HEK293 (cell line): ENCODE results near the gene NCOA7.

Source experiments
- CTCF ChIA-PET: fragments of 350-600 bp; formaldehyde crosslinking; extraction: SDS; loops from one replicate; lab custom pipeline; 2021; ENCODE audit warnings: antibody characterized with exemption; lab: Yijun Ruan, JAX
- POLR2A ChIA-PET: fragments of 300-600 bp; formaldehyde crosslinking; extraction: SDS; loops from one replicate; lab custom pipeline; 2020; ENCODE audit warnings: antibody characterized with exemption, inconsistent platforms; lab: Yijun Ruan, JAX
- H3K27ac ChIP-seq: fragments of 200-500 bp; sonication (Bioruptor generic); 2 replicates; pipeline ENCODE4 v1.5.1; 2014; ENCODE audit warnings: low read depth, low read length, control low read depth, inconsistent platforms; ENCODE audit errors: extremely low read depth
- H3K36me3 ChIP-seq, 2 experiments: fragments of 200-500 bp in 1 of 2; sonication (Bioruptor generic) in 1 of 2; 1 replicate in 1 of 2; 2 replicates in 1 of 2; pipeline ENCODE4 v1.5.1; 2014 to 2017; ENCODE audit warnings: inconsistent platforms in 2 of 2, low read length in 2 of 2; ENCODE audit not compliant: control insufficient read depth in 2 of 2, insufficient read depth in 1 of 2
- H3K4me1 ChIP-seq: fragments of 200-500 bp; sonication (Bioruptor generic); 2 replicates; pipeline ENCODE4 v1.5.1; 2014; ENCODE audit warnings: mild to moderate bottlenecking, low read length, inconsistent platforms; ENCODE audit not compliant: control insufficient read depth, insufficient read depth
- H3K4me3 ChIP-seq: 2 replicates; pipeline ENCODE4 v1.5.1; 2011; ENCODE audit warnings: low read depth, mild to moderate bottlenecking, control low read depth, low read length, moderate library complexity
- H3K9me3 ChIP-seq: fragments of 200-500 bp; sonication (Bioruptor generic); 2 replicates; pipeline ENCODE4 v1.5.1; 2014; ENCODE audit warnings: low read depth, low read length, inconsistent platforms; ENCODE audit not compliant: control insufficient read depth, insufficient read depth
- GLIS1 ChIP-seq: fragments of 450-650 bp; formaldehyde crosslinking; IDR thresholded peaks from 2 replicates; pipeline ENCODE4 v1.5.1; 2016; ENCODE audit warnings: missing biosample characterization, missing genetic modification characterization
- HOXA7 ChIP-seq: sonication (generic); formaldehyde crosslinking; IDR thresholded peaks from 2 replicates; pipeline ENCODE4 v1.8.1; 2022; ENCODE audit warnings: missing genetic modification reagents, borderline replicate concordance
- IKZF3 ChIP-seq: fragments of 450-650 bp; IDR thresholded peaks from 2 replicates; pipeline ENCODE4 v1.5.0; 2018; ENCODE audit warnings: missing biosample characterization, mild to moderate bottlenecking, missing genetic modification characterization, moderate library complexity
- KLF1 ChIP-seq: fragments of 450-650 bp; formaldehyde crosslinking; IDR thresholded peaks from 2 replicates; pipeline ENCODE4 v1.5.1; 2016; ENCODE audit warnings: missing biosample characterization, missing genetic modification characterization
- OVOL3 ChIP-seq: fragments of 450-650 bp; formaldehyde crosslinking; IDR thresholded peaks from 2 replicates; pipeline ENCODE4 v1.5.1; 2016; ENCODE audit warnings: missing biosample characterization, missing genetic modification characterization
- PRDM1 ChIP-seq: fragments of 450-650 bp; formaldehyde crosslinking; IDR thresholded peaks from 2 replicates; pipeline ENCODE4; 2016; ENCODE audit warnings: missing biosample characterization, missing genetic modification characterization
- PRDM4 ChIP-seq: fragments of 450-650 bp; formaldehyde crosslinking; IDR thresholded peaks from 2 replicates; pipeline ENCODE4 v1.5.1; 2017; ENCODE audit warnings: missing biosample characterization, missing genetic modification characterization
- REPIN1 ChIP-seq: fragments of 450-650 bp; formaldehyde crosslinking; IDR thresholded peaks from 2 replicates; pipeline ENCODE4 v1.5.1; 2017; ENCODE audit warnings: missing biosample characterization, missing genetic modification characterization, low read depth
- ZIC2 ChIP-seq: fragments of 450-650 bp; formaldehyde crosslinking; IDR thresholded peaks from 2 replicates; pipeline ENCODE4 v1.5.1; 2016; ENCODE audit warnings: missing biosample characterization, missing genetic modification characterization
- ZNF112 ChIP-seq: fragments of 450-650 bp; formaldehyde crosslinking; IDR thresholded peaks from 2 replicates; pipeline ENCODE4 v1.5.0; 2017; ENCODE audit warnings: missing biosample characterization, missing genetic modification characterization
- ZNF121 ChIP-seq: fragments of 450-650 bp; formaldehyde crosslinking; IDR thresholded peaks from 2 replicates; pipeline ENCODE4 v1.5.1; 2016; ENCODE audit warnings: missing biosample characterization, missing genetic modification characterization
- ZNF157 ChIP-seq: fragments of 450-650 bp; formaldehyde crosslinking; IDR thresholded peaks from 2 replicates; pipeline ENCODE4 v1.5.1; 2016; ENCODE audit warnings: missing biosample characterization, missing genetic modification characterization
- ZNF169 ChIP-seq: fragments of 450-650 bp; formaldehyde crosslinking; IDR thresholded peaks from 2 replicates; pipeline ENCODE4 v1.5.1; 2016; ENCODE audit warnings: missing biosample characterization, missing genetic modification characterization
- ZNF175 ChIP-seq: fragments of 450-650 bp; formaldehyde crosslinking; IDR thresholded peaks from 2 replicates; pipeline ENCODE4 v1.5.1; 2016; ENCODE audit warnings: missing biosample characterization, missing genetic modification characterization
- ZNF311 ChIP-seq: fragments of 450-650 bp; formaldehyde crosslinking; IDR thresholded peaks from 2 replicates; pipeline ENCODE4 v1.5.1; 2017; ENCODE audit warnings: missing biosample characterization, missing genetic modification characterization, borderline replicate concordance
- ZNF366 ChIP-seq: fragments of 450-650 bp; formaldehyde crosslinking; conservative IDR thresholded peaks from 2 replicates; pipeline ENCODE4 v1.5.1; 2016; ENCODE audit warnings: missing biosample characterization, missing genetic modification characterization
- ZNF391 ChIP-seq: fragments of 450-650 bp; formaldehyde crosslinking; IDR thresholded peaks from 2 replicates; pipeline ENCODE4 v1.5.1; 2016; ENCODE audit warnings: low read depth, missing biosample characterization, missing genetic modification characterization, borderline replicate concordance
- ZNF398 ChIP-seq: fragments of 450-650 bp; formaldehyde crosslinking; IDR thresholded peaks from 2 replicates; pipeline ENCODE4 v1.5.1; 2017; ENCODE audit warnings: missing biosample characterization, missing genetic modification characterization
- ZNF529 ChIP-seq: fragments of 450-650 bp; formaldehyde crosslinking; IDR thresholded peaks from 2 replicates; pipeline ENCODE4 v1.5.1; 2017; ENCODE audit warnings: missing genetic modification characterization, missing biosample characterization; ENCODE audit not compliant: insufficient replicate concordance
- ZNF555 ChIP-seq: fragments of 450-650 bp; formaldehyde crosslinking; conservative IDR thresholded peaks from 2 replicates; pipeline ENCODE4 v1.5.1; 2017; ENCODE audit warnings: missing biosample characterization, mild to moderate bottlenecking, missing genetic modification characterization, inconsistent platforms
- ZNF558 ChIP-seq: fragments of 450-650 bp; formaldehyde crosslinking; IDR thresholded peaks from 2 replicates; pipeline ENCODE4 v1.5.1; 2016; ENCODE audit warnings: missing biosample characterization, missing genetic modification characterization
- ZNF660 ChIP-seq: fragments of 450-650 bp; IDR thresholded peaks from 2 replicates; pipeline ENCODE4 v1.5.1; 2018; ENCODE audit warnings: missing biosample characterization, mild to moderate bottlenecking, missing genetic modification characterization
- ZNF777 ChIP-seq: fragments of 450-650 bp; formaldehyde crosslinking; IDR thresholded peaks from 2 replicates; pipeline ENCODE4 v1.5.1; 2017; ENCODE audit warnings: missing biosample characterization, missing genetic modification characterization, borderline replicate concordance
- ZSCAN30 ChIP-seq: fragments of 450-650 bp; IDR thresholded peaks from 2 replicates; pipeline ENCODE4 v1.5.1; 2018; ENCODE audit warnings: missing biosample characterization, mild to moderate bottlenecking, missing genetic modification characterization, moderate library complexity
- TF ChIP-seq, protein P1 (sequence below): fragments of 450-650 bp; formaldehyde crosslinking; IDR thresholded peaks from 2 replicates; pipeline ENCODE4 v1.5.1; 2016; ENCODE audit warnings: missing biosample characterization, missing genetic modification characterization
- TF ChIP-seq, protein P2 (sequence below): fragments of 450-650 bp; formaldehyde crosslinking; IDR thresholded peaks from 2 replicates; pipeline ENCODE4 v1.5.1; 2016; ENCODE audit warnings: missing biosample characterization, missing genetic modification characterization

The NCOA7 gene

DNA sequence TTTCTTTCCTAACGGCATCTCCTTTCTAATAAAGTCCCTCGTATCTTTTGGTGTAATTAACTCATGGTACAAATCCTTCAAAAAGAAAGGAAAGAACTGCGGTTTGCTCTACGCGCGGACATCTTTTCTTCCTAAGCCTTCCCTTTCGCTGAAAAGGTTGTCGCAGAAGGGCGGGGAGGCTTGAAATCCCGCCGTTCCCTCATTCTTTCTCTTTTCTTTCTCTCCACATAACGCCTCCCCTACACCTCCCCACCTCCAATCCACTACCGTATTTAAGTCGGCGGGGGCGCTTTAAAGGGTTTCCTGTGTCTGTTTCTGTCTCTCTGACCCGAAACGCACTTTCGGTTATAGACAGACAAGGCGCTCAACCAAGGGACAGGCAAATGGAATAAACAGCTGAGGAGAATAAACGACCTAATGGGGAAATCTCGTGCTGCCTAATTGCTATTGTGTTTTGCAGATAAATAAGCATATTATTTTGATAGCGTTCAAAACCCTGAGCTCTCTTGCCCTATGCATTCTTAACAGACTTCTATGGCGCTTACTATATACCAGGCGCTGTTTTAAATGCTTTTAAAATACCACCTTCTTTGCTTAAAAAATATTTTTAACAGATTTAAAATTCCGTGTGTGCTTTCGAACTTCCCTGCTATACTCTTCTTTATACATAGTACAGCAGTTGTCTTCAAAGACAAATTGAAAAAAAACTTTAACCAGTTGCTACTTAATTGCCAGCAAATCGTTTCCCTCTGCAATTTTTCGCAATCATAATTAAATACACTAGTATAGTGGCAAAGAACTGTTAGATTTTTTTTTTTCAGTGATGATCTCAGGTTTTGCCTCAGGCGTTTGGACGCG lies 43.8 kb upstream of the NCOA7 start (continued):
- TF ChIP-seq, protein P1, sequence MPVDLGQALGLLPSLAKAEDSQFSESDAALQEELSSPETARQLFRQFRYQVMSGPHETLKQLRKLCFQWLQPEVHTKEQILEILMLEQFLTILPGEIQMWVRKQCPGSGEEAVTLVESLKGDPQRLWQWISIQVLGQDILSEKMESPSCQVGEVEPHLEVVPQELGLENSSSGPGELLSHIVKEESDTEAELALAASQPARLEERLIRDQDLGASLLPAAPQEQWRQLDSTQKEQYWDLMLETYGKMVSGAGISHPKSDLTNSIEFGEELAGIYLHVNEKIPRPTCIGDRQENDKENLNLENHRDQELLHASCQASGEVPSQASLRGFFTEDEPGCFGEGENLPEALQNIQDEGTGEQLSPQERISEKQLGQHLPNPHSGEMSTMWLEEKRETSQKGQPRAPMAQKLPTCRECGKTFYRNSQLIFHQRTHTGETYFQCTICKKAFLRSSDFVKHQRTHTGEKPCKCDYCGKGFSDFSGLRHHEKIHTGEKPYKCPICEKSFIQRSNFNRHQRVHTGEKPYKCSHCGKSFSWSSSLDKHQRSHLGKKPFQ = no peak; the same call in 1 of the 2 replicates

- ChIA-PET POLR2A (interaction anchor here (0.6 to 2.3 kb wide), 12 partner anchors 16 to 385 kb away, joined by 3 to 5 read pairs (median 3); partner anchors contain the start of gene TRMT11), CTCF (interaction anchor here (0.7 to 1.6 kb wide), 6 partner anchors 18 to 437 kb away, joined by 3 to 7 read pairs (median 4); no protein-coding TSS in a partner anchor)
- H3K4me3 ChIP-seq = peak overlapping the region; percentile 60
- H3K27ac ChIP-seq = peak overlapping the region; percentile 93
- H3K4me1 ChIP-seq = peaks cover 8% of the 10 kb centered on the region
- H3K9me3 ChIP-seq = no peaks in the 10 kb centered on the region
- peaks cover 0 to 5% of the 10 kb centered on the region in 2 experiments; a peak in 1 of 3 replicates for H3K36me3 ChIP-seq
- no peak for TF ChIP-seq ZNF311
- no peak for TF ChIP-seq ZNF175
- TF ChIP-seq ZNF558 (tag by site-specific recombination) = no peak
- no peak for TF ChIP-seq ZNF121 (tag by site-specific recombination)
- peak; percentile 31; the same call in 1 of the 2 replicates for TF ChIP-seq KLF1
- TF ChIP-seq ZNF398 (tag by site-specific recombination) = peak; percentile 41; the same call in 1 of the 2 replicates
- TF ChIP-seq ZNF529 (tag by site-specific recombination) = no peak
- TF ChIP-seq, protein P2, sequence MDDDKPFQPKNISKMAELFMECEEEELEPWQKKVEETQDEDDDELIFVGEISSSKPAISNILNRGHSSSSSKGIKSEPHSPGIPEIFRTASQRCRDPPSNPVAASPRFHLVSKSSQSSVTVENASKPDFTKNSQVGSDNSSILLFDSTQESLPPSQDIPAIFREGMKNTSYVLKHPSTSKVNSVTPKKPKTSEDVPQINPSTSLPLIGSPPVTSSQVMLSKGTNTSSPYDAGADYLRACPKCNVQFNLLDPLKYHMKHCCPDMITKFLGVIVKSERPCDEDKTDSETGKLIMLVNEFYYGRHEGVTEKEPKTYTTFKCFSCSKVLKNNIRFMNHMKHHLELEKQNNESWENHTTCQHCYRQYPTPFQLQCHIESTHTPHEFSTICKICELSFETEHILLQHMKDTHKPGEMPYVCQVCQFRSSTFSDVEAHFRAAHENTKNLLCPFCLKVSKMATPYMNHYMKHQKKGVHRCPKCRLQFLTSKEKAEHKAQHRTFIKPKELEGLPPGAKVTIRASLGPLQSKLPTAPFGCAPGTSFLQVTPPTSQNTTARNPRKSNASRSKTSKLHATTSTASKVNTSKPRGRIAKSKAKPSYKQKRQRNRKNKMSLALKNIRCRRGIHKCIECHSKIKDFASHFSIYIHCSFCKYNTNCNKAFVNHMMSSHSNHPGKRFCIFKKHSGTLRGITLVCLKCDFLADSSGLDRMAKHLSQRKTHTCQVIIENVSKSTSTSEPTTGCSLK = no peak
- TF ChIP-seq ZSCAN30 (tag by site-specific recombination) = peak; percentile 38
- no peak for TF ChIP-seq IKZF3 (tag by site-specific recombination)
- no peak for TF ChIP-seq ZNF157 (tag by site-specific recombination)
- TF ChIP-seq ZNF555 (tag by site-specific recombination) = no peak
- no peak for TF ChIP-seq ZNF112
- TF ChIP-seq HOXA7 = no peak
- no peak for TF ChIP-seq OVOL3 (tag by site-specific recombination)
- peak; percentile 85 for TF ChIP-seq ZNF366 (tag by site-specific recombination)
- no peak for TF ChIP-seq REPIN1
- peak; percentile 20; the same call in 1 of the 2 replicates for TF ChIP-seq ZNF391 (tag by site-specific recombination)
- peak; percentile 15; the same call in 1 of the 2 replicates for TF ChIP-seq GLIS1 (tag by site-specific recombination)
- peak; percentile 28; the same call in 1 of the 2 replicates for TF ChIP-seq PRDM4 (tag by site-specific recombination)
- peak; percentile 35; the same call in 1 of the 2 replicates for TF ChIP-seq ZNF660 (tag by site-specific recombination)
- TF ChIP-seq ZIC2 (tag by site-specific recombination) = no peak
- no peak for TF ChIP-seq PRDM1 (tag by site-specific recombination)
- no peak for TF ChIP-seq ZNF169 (tag by site-specific recombination)
- TF ChIP-seq ZNF777 (tag by site-specific recombination) = peak; percentile 37; the same call in 1 of the 2 replicates
These were observed 43.0 kb upstream of the NCOA7 start for GRCh38 chr6:125747589-125748405.
